Progenitor cell of endocrine pancreas (in vitro differentiated cells): ENCODE data around the gene CARHSP1. TPM values are rescaled to one million over a fixed set of nuclear protein-coding genes. Genes with fewer than 3 reads are reported as not detected.

Experiments used
- DNase-seq: peaks from one replicate; pipeline ENCODE4 v3.0.0; 2021; ENCODE audit warnings: low spot score; ENCODE audit not compliant: unreplicated experiment
- H3K27ac Mint-ChIP-seq: 2 replicates; pipeline ENCODE4 v1.8.0; 2021; ENCODE audit warnings: mild to moderate bottlenecking, moderate library complexity, mixed read lengths
- H3K27me3 Mint-ChIP-seq: 2 replicates; pipeline ENCODE4 v1.8.0; 2021; ENCODE audit warnings: mixed read lengths
- H3K36me3 Mint-ChIP-seq: 2 replicates; pipeline ENCODE4 v1.8.0; 2022; ENCODE audit warnings: mixed read lengths; ENCODE audit not compliant: insufficient read depth
- H3K4me1 Mint-ChIP-seq: 2 replicates; pipeline ENCODE4 v1.8.0; 2021; ENCODE audit warnings: low read depth, mixed read lengths
- H3K4me3 Mint-ChIP-seq: 2 replicates; pipeline ENCODE4 v1.8.0; 2021; ENCODE audit warnings: low read depth, mild to moderate bottlenecking, moderate library complexity, mixed read lengths
- H3K9me3 Mint-ChIP-seq: 2 replicates; pipeline ENCODE4 v1.8.0; 2021; ENCODE audit warnings: low read depth, mixed read lengths
- total RNA-seq: library from RNA; stranded (reverse); gene quantifications from 2 replicates; pipeline ENCODE4 v1.2.1, GENCODE V29; 2021
- TF ChIP-seq, protein P1 (sequence below): fragments of 200-600 bp; sonication (generic); IDR thresholded peaks from one replicate; pipeline ENCODE4 v1.5.0; 2021; ENCODE audit warnings: antibody characterized with exemption, mild to moderate bottlenecking; ENCODE audit not compliant: unreplicated experiment

The CARHSP1 gene
- total RNA-seq, 1 donor from 2014 or later: 122 TPM

DNA sequence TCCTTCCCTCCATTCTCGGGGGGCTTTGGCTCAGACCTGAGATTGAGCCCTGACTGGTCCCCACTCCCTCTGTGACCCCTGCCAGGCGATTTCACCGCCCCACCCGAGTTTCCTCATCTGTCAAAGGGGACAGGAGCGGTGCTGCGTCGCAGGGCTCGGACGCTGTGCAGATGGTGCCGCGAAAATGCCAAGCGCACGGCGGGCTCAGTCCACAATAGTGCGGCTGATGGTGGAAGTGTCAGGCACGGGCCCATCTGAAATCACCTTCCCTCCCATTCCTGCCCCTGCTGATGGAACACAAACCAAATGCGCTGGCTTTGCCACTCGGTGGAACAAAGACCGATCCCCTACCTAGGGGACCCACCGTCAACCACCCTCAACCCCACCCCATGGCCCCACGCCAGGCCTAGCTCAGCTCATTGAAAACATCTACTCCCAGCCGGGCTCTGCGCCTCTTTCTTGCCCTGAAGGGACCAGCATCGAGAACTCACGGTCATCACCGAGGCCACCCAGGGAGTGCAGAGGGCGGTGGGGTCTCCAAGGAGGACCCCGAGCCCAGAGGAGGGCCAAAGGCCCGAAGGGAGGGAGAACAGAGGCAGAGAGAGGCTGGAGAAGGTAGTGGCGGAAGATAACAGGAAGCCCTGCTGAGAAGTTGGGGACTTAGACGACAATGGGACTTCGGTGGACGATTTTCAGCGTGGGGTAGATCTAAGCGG is 1.4 kb downstream of the CARHSP1 start:
- Mint-ChIP-seq H3K36me3 (no peaks in the 10 kb centered on the region), H3K27ac (peak overlapping the region; percentile 93), H3K4me1 (peaks cover 50% of the 10 kb centered on the region), H3K27me3 (no peaks in the 10 kb centered on the region), H3K9me3 (no peaks in the 10 kb centered on the region), H3K4me3 (peak overlapping the region; percentile 94)
- DNase-seq: no peak
- TF ChIP-seq, protein P1, sequence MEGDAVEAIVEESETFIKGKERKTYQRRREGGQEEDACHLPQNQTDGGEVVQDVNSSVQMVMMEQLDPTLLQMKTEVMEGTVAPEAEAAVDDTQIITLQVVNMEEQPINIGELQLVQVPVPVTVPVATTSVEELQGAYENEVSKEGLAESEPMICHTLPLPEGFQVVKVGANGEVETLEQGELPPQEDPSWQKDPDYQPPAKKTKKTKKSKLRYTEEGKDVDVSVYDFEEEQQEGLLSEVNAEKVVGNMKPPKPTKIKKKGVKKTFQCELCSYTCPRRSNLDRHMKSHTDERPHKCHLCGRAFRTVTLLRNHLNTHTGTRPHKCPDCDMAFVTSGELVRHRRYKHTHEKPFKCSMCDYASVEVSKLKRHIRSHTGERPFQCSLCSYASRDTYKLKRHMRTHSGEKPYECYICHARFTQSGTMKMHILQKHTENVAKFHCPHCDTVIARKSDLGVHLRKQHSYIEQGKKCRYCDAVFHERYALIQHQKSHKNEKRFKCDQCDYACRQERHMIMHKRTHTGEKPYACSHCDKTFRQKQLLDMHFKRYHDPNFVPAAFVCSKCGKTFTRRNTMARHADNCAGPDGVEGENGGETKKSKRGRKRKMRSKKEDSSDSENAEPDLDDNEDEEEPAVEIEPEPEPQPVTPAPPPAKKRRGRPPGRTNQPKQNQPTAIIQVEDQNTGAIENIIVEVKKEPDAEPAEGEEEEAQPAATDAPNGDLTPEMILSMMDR: no peak

DNA sequence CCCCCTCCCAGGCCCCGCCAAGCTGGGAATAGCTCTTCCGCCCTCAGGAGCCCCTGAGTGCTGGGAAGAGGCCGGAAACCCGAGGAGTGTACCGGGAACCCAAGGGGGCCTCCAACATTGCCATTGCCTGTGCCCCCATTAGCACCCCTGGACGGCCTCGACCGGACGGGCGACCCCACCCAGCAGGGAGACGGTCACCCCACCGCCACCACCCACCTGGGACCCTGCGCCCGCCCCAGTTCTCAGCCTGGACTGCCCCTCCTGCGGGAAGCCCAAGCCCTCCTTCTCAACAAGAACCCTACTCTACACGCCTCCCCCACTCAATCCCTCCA is 2.0 kb downstream of the CARHSP1 start:
- Mint-ChIP-seq H3K4me3 (peak overlapping the region; percentile 94), H3K27ac (peak overlapping the region; percentile 93), H3K9me3 (no peaks in the 10 kb centered on the region), H3K27me3 (no peaks in the 10 kb centered on the region), H3K4me1 (peaks cover 53% of the 10 kb centered on the region), H3K36me3 (no peaks in the 10 kb centered on the region)
- TF ChIP-seq, protein P1: no peak
- DNase-seq: no peak

DNA sequence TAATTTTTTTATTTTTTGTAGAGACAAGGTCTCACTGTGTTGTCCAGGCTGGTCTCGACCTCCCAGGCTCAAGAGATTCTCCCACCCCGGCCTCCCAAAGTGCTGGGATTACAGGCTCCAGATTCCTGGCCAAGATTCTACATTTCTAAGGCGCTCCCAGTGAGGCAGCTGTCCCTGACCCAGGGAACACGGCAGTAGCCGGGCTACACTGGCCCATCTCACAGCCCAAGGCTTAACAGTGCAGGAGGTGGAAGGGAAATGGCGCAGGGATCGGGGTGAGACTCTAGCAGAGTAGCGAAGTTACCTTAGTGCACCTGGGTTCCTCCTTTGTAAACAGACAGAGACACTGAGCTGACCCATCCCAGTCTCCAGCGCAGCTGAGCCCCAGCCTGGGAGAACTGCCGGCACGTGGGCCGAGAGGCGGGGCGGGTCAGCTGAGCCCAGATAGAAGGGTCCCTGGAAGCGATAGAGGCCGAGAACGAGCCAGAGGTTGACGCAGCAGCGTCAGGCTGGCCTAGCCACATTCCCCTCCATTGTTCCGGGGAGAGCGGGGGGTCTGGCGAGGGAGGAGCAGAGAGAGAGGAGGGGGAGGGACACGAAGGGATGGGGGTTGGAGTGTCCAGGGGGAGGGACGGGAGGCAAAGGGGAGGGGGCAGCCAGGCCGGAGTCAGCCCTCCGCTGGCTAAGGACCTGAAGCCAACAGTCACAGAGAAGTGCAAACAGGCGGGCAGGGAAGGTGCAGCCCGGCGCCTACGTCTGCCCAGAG is 2.5 kb downstream of the CARHSP1 start:
- peak overlapping the region; percentile 94 for H3K4me3 Mint-ChIP-seq
- H3K36me3 Mint-ChIP-seq: no peaks in the 10 kb centered on the region
- H3K4me1 Mint-ChIP-seq: peaks cover 56% of the 10 kb centered on the region
- peak overlapping the region; percentile 93 for H3K27ac Mint-ChIP-seq
- TF ChIP-seq, protein P1: no peak
- no peaks in the 10 kb centered on the region for H3K27me3 Mint-ChIP-seq
- no peaks in the 10 kb centered on the region for H3K9me3 Mint-ChIP-seq
- DNase-seq: peak; percentile 58

DNA sequence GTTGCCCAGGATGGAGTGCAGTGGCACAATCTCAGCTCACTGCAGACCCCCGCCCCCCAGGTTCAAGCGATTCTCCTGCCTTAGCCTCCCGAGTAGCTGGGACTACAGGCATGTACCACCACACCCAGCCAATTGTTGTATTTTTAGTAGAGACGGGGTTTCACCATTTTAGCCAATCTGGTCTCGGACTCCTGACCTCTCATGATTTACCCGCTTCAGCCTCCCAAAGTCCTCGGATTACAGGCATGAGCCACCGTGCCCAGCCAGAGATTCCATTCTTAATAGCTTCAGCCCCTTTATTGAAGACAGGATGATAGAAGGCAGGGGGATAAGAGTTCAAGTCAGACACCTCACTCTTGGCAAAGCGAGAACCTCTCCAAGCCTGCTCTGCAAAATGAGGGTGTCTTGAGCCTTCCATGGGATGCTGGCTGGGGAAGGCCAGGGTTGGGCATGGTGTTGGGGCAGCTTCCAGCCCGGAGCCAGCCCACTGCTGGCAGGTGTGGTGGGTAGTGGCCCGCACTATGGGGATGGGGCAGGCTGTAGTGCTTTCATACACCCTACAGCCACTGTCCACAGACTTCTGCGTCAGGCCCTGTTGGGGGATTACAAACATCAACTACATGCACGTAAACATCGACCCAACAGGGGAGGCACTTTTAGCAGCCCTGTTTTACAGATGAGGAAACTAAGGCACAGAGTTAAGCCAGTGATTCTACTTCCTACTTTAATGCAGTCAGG is 3.5 kb downstream of the CARHSP1 start:
- Mint-ChIP-seq H3K4me3 (peak overlapping the region; percentile 41), H3K36me3 (no peaks in the 10 kb centered on the region), H3K4me1 (peaks cover 58% of the 10 kb centered on the region), H3K27me3 (no peaks in the 10 kb centered on the region), H3K27ac (peak overlapping the region; percentile 93), H3K9me3 (no peaks in the 10 kb centered on the region)
- TF ChIP-seq, protein P1: no peak
- DNase-seq: no peak

DNA sequence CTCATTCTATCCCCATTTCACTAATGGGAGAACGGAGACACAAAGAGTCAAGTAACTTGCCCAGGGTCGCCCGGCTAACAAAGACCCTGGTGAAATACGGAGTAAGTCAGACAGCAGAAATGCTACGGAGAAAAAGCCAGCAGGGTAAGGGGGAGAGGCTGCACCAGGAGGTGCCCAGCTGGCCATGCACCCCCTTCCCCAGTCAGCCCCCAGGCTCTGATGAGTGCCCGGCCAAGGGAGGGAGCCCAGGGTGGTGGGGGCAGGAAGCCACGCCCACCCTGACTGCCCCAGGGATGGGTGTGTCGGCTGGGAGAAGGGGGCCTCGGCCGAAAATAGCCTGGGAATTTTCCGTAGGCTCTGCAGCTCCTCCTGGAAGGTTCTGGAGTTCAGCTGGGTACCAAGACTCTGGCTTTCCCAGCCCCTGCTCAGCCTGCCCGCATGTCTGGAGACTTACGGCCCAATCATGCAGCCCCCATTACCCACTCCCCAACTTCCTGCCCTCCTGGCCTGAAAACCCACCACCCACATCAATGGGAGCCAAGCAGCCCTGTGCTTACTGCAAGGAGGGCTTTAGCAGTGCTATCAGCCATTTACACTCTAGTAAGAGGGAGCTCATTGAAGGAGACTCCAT is 4.2 kb downstream of the CARHSP1 start:
- H3K27ac Mint-ChIP-seq: peak overlapping the region; percentile 93
- no peak for DNase-seq

More for the DNA sequence above, 4.2 kb downstream of the CARHSP1 start:
- Mint-ChIP-seq H3K27me3 (no peaks in the 10 kb centered on the region), H3K36me3 (peaks cover 1% of the 10 kb centered on the region), H3K4me3 (peak overlapping the region; percentile 29), H3K4me1 (peaks cover 58% of the 10 kb centered on the region), H3K9me3 (no peaks in the 10 kb centered on the region)
- TF ChIP-seq, protein P1: no peak
